Fibroblast of lung (primary cell): ENCODE measurements around the gene RRP12. TPM values are rescaled to one million over a fixed set of nuclear protein-coding genes. Genes with fewer than 3 reads are reported as not detected.

ENCODE experiments used
- DNase-seq, 2 donors: peaks; one replicate each; pipeline versions ENCODE4 v3.0.0 to v3.0.0-alpha.2; 2010; ENCODE audit warnings: low read depth in 2 of 2
- H2AFZ ChIP-seq: 2 replicates; pipeline ENCODE4 v1.5.1; 2012; ENCODE audit warnings: low read length, control low read depth, inconsistent platforms
- H3K27ac ChIP-seq: 2 replicates; pipeline ENCODE4 v1.5.1; 2011; ENCODE audit warnings: low read length, control low read depth; ENCODE audit not compliant: insufficient read depth
- H3K27me3 ChIP-seq: 2 replicates; pipeline ENCODE4 v1.5.1; 2011; ENCODE audit warnings: mild to moderate bottlenecking, low read length; ENCODE audit not compliant: control insufficient read depth, insufficient read depth
- H3K36me3 ChIP-seq: 2 replicates; pipeline ENCODE4 v1.5.1; 2011; ENCODE audit warnings: low read length; ENCODE audit not compliant: control insufficient read depth, insufficient read depth
- H3K4me1 ChIP-seq: 2 replicates; pipeline ENCODE4 v1.5.1; 2011; ENCODE audit warnings: low read length; ENCODE audit not compliant: control insufficient read depth, insufficient read depth; ENCODE audit errors: extremely low read depth
- H3K4me2 ChIP-seq: 2 replicates; pipeline ENCODE4 v1.5.1; 2011; ENCODE audit warnings: low read length, control low read depth; ENCODE audit not compliant: insufficient read depth; ENCODE audit errors: extremely low read depth
- H3K4me3 ChIP-seq, 4 experiments: fragments of 200-600 bp in 1 of 4; sonication (generic) in 1 of 4; replicated peaks in 1 of 4; 2 replicates each; pipeline ENCODE4 v1.5.1; 2011 to 2016; ENCODE audit warnings: low read length in 4 of 4, low read depth in 3 of 4, mild to moderate bottlenecking in 3 of 4, control low read depth in 2 of 4, inconsistent platforms in 1 of 4, mixed read lengths in 1 of 4; ENCODE audit not compliant: insufficient read depth in 1 of 4; ENCODE audit errors: control extremely low read depth in 1 of 4
- H3K79me2 ChIP-seq: 2 replicates; pipeline ENCODE4 v1.5.1; 2012; ENCODE audit warnings: mild to moderate bottlenecking, low read length, inconsistent platforms; ENCODE audit not compliant: control insufficient read depth, insufficient read depth
- H3K9ac ChIP-seq: 2 replicates; pipeline ENCODE4 v1.5.1; 2011; ENCODE audit warnings: mild to moderate bottlenecking, low read length, control low read depth; ENCODE audit not compliant: insufficient read depth
- H3K9me3 ChIP-seq: 2 replicates; pipeline ENCODE4 v1.5.1; 2012; ENCODE audit warnings: low read depth, low read length; ENCODE audit not compliant: control insufficient read depth, insufficient read depth
- H4K20me1 ChIP-seq: 2 replicates; pipeline ENCODE4 v1.5.1; 2011; ENCODE audit warnings: low read length; ENCODE audit not compliant: control insufficient read depth, insufficient read depth; ENCODE audit errors: extremely low read depth
- CTCF ChIP-seq, 2 donors: IDR thresholded peaks in 1 of 2; conservative IDR thresholded peaks in 1 of 2; 1 replicate in 1 of 2; 2 replicates in 1 of 2; pipeline ENCODE4 v1.5.1; 2011 to 2012; ENCODE audit warnings: low read length in 2 of 2, control low read depth in 1 of 2, inconsistent platforms in 1 of 2, low read depth in 1 of 2, mild to moderate bottlenecking in 1 of 2
- EZH2 ChIP-seq: IDR thresholded peaks from 2 replicates; pipeline ENCODE4 v1.5.1; 2012; ENCODE audit warnings: low read length, control low read depth, mild to moderate bottlenecking; ENCODE audit errors: missing control alignments
- polyA plus RNA-seq, 2 donors: library from polyadenylated mRNA; depleted of rRNA in 1 of 2; stranded (reverse) in 1 of 2; unstranded in 1 of 2; fragments of >200 nt; gene quantifications; 2 replicates each; pipeline ENCODE4 v1.2.1, GENCODE V29; 2011 to 2012; ENCODE audit warnings: missing spikeins in 1 of 2
- total RNA-seq: library from RNA; depleted of rRNA; stranded (reverse); fragments of >200 nt; gene quantifications from 2 replicates; pipeline ENCODE4 v1.2.1, GENCODE V29; 2014

Gene RRP12
- total and polyA plus RNA-seq, 2 donors (not counting 1 experiment from before 2014, with no cell fraction given), result 6.1 to 10.7 TPM

GRCh38 chr10:97307866-97308780 is 93.0 kb downstream of the RRP12 start:
- no peak overlapping the region for H3K27ac ChIP-seq
- no peaks in the 10 kb centered on the region for H3K4me1 ChIP-seq
- H4K20me1 ChIP-seq, result no peaks in the 10 kb centered on the region
- H3K4me2 ChIP-seq, result no peak overlapping the region
- no peaks in the 10 kb centered on the region for H3K9me3 ChIP-seq
- no peaks in the 10 kb centered on the region for H3K79me2 ChIP-seq
- peaks cover 3% of the 10 kb centered on the region for H3K27me3 ChIP-seq
- H2AFZ ChIP-seq, result no peak overlapping the region
- H3K4me3 ChIP-seq, result no peak overlapping the region
- DNase-seq, result no peak
- no peaks in the 10 kb centered on the region for H3K36me3 ChIP-seq
- TF ChIP-seq CTCF (conservative IDR thresholded peaks at IDR 0.05 in 1 of 2, IDR thresholded peaks at IDR 0.05 in 1 of 2; ENCODE audit: low read depth in 1 of 2, low read length in 2 of 2), result no peak
- no peak for TF ChIP-seq EZH2
- no peak overlapping the region for H3K9ac ChIP-seq

- Histone ChIP-seq H3K27me3 (peaks cover 3% of the 10 kb centered on the region), H4K20me1 (no peaks in the 10 kb centered on the region), H3K9me3 (no peaks in the 10 kb centered on the region), H2AFZ (no peak overlapping the region), H3K4me3 (no peak overlapping the region), H3K36me3 (no peaks in the 10 kb centered on the region), H3K27ac (no peak overlapping the region), H3K4me1 (no peaks in the 10 kb centered on the region), H3K4me2 (no peak overlapping the region), H3K79me2 (no peaks in the 10 kb centered on the region), H3K9ac (no peak overlapping the region)
- DNase-seq, result no peak
- TF ChIP-seq EZH2 (no peak), CTCF (conservative IDR thresholded peaks at IDR 0.05 in 1 of 2, IDR thresholded peaks at IDR 0.05 in 1 of 2; ENCODE audit: low read depth in 1 of 2, low read length in 2 of 2) (no peak)
These were observed 93.7 kb downstream of the RRP12 start for GRCh38 chr10:97307441-97307840.

Other genes with a start within 250 kb of the RRP12 start
- under 0.01 and 0.17 TPM in 2 replicates for gene SLIT1, start 215.4 kb downstream of the RRP12 start, total RNA-seq
- 0.01 and 0.02 TPM in 2 replicates for gene SLIT1, start 215.4 kb downstream of the RRP12 start, polyA plus RNA-seq
- 4.6 and 7.4 TPM in 2 replicates for gene ARHGAP19, start 108.7 kb downstream of the RRP12 start, total RNA-seq
- gene ARHGAP19, start 108.7 kb downstream of the RRP12 start, polyA plus RNA-seq, result 5.6 and 9.0 TPM in 2 replicates
- 2.8 TPM in 2 replicates for gene FRAT1, start 82.1 kb downstream of the RRP12 start, total RNA-seq
- gene FRAT1, start 82.1 kb downstream of the RRP12 start, polyA plus RNA-seq, result 0.48 and 0.70 TPM in 2 replicates
- 5.3 and 6.7 TPM in 2 replicates for gene FRAT2, start 66.6 kb downstream of the RRP12 start, total RNA-seq
- 2.0 and 2.2 TPM in 2 replicates for gene FRAT2, start 66.6 kb downstream of the RRP12 start, polyA plus RNA-seq
- gene PGAM1, start 24.9 kb upstream of the RRP12 start, total RNA-seq, result 165 and 209 TPM in 2 replicates
- gene PGAM1, start 24.9 kb upstream of the RRP12 start, polyA plus RNA-seq, result 498 and 510 TPM in 2 replicates
- 32.7 and 33.1 TPM in 2 replicates for gene EXOSC1, start 44.7 kb upstream of the RRP12 start, total RNA-seq
- 39.5 and 45.4 TPM in 2 replicates for gene EXOSC1, start 44.7 kb upstream of the RRP12 start, polyA plus RNA-seq
- gene ZDHHC16, start 44.8 kb upstream of the RRP12 start, total RNA-seq, result 33.4 and 39.3 TPM in 2 replicates
- gene ZDHHC16, start 44.8 kb upstream of the RRP12 start, polyA plus RNA-seq, result 60.2 and 69.6 TPM in 2 replicates
- gene MMS19, start 97.1 kb upstream of the RRP12 start, total RNA-seq, result 43.7 and 64.7 TPM in 2 replicates
- gene MMS19, start 97.1 kb upstream of the RRP12 start, polyA plus RNA-seq, result 44.7 and 53.9 TPM in 2 replicates
- gene UBTD1, start 97.6 kb upstream of the RRP12 start, total RNA-seq, result 20.3 and 22.0 TPM in 2 replicates
- 10.7 and 15.0 TPM in 2 replicates for gene UBTD1, start 97.6 kb upstream of the RRP12 start, polyA plus RNA-seq
- gene ANKRD2, start 171.4 kb upstream of the RRP12 start, total RNA-seq, result 1.8 TPM in 2 replicates
- 0.26 and 0.47 TPM in 2 replicates for gene ANKRD2, start 171.4 kb upstream of the RRP12 start, polyA plus RNA-seq
- gene HOGA1, start 183.0 kb upstream of the RRP12 start, total RNA-seq, result 1.0 and 1.5 TPM in 2 replicates
- gene HOGA1, start 183.0 kb upstream of the RRP12 start, polyA plus RNA-seq, result 0.58 and 0.79 TPM in 2 replicates
- not detected in 2 replicates for gene C10orf62, start 188.4 kb upstream of the RRP12 start, total RNA-seq
- not detected in 2 replicates for gene C10orf62, start 188.4 kb upstream of the RRP12 start, polyA plus RNA-seq
- gene MORN4, start 232.2 kb upstream of the RRP12 start, total RNA-seq, result 6.4 and 13.4 TPM in 2 replicates
- gene MORN4, start 232.2 kb upstream of the RRP12 start, polyA plus RNA-seq, result 11.0 and 13.2 TPM in 2 replicates
- 16.4 and 26.6 TPM in 2 replicates for gene PI4K2A, start 239.3 kb upstream of the RRP12 start, total RNA-seq
- gene PI4K2A, start 239.3 kb upstream of the RRP12 start, polyA plus RNA-seq, result 30.7 and 47.2 TPM in 2 replicates